Lung (tissue), 12 donors: ENCODE measurements around the gene ZBED4. TPM values are rescaled to one million over a fixed set of nuclear protein-coding genes. Genes with fewer than 3 reads are reported as not detected.

ENCODE experiments used
- ATAC-seq: fragments of 200-7000 bp; cut with Tn5 transposase; one replicate; pipeline ENCODE4 v1.9.1; 2020; ENCODE audit warnings: moderate number of reproducible peaks; ENCODE audit not compliant: insufficient read depth, low FRiP score
- DNase-seq, 3 donors: peaks; one replicate each; pipeline ENCODE4 v3.0.0-alpha.2; 2013 to 2017
- H3K27ac ChIP-seq, 2 donors: one replicate each; pipeline ENCODE4 v1.5.1; 2013; ENCODE audit warnings: mild to moderate bottlenecking in 2 of 2, moderate library complexity in 2 of 2, control low read depth in 1 of 2, inconsistent platforms in 1 of 2, low read depth in 1 of 2, low read length in 1 of 2
- H3K27me3 ChIP-seq, 3 donors: one replicate each; pipeline ENCODE4 v1.5.1; 2013; ENCODE audit warnings: low read length in 2 of 3; ENCODE audit not compliant: control insufficient read depth in 3 of 3, insufficient read depth in 3 of 3
- H3K36me3 ChIP-seq, 4 donors: one replicate each; pipeline ENCODE4 v1.5.1; 2013; ENCODE audit warnings: low read length in 4 of 4, mild to moderate bottlenecking in 1 of 4, moderate library complexity in 1 of 4; ENCODE audit not compliant: control insufficient read depth in 4 of 4, insufficient read depth in 4 of 4
- H3K4me1 ChIP-seq, 5 donors: one replicate each; pipeline ENCODE4 v1.5.1; 2013; ENCODE audit warnings: low read length in 5 of 5, mild to moderate bottlenecking in 2 of 5, moderate library complexity in 1 of 5; ENCODE audit not compliant: control insufficient read depth in 5 of 5, insufficient read depth in 5 of 5
- H3K4me3 ChIP-seq: one replicate; pipeline ENCODE4 v1.5.1; 2013; ENCODE audit warnings: mild to moderate bottlenecking, control low read depth, moderate library complexity
- H3K9ac ChIP-seq, 2 donors: one replicate each; pipeline ENCODE4 v1.5.1; 2013; ENCODE audit warnings: low read length in 2 of 2, control low read depth in 1 of 2; ENCODE audit not compliant: insufficient read depth in 1 of 2
- H3K9me3 ChIP-seq, 4 donors: one replicate each; pipeline ENCODE4 v1.5.1; 2013; ENCODE audit warnings: low read length in 3 of 4, mild to moderate bottlenecking in 1 of 4, moderate library complexity in 1 of 4; ENCODE audit not compliant: control insufficient read depth in 4 of 4, insufficient read depth in 3 of 4
- CTCF ChIP-seq: IDR thresholded peaks from 2 replicates; pipeline ENCODE4 v1.5.1; 2012; ENCODE audit warnings: mild to moderate bottlenecking; ENCODE audit errors: control extremely low read depth, extremely low read depth
- WGBS, 2 donors: extraction: QIAGEN DNeasy Blood & Tissue Kit; methylation state at CpG; one replicate each; pipeline ENCODE4 v1.1.7; 2013; 5-methylcytosine and 5-hydroxymethylcytosine counted together
- polyA plus RNA-seq, 2 donors: library from polyadenylated mRNA; stranded (reverse); fragments of 200-250 nt; gene quantifications; one replicate each; pipeline ENCODE4 v1.2.1, GENCODE V29; 2013
- total RNA-seq, 2 donors: library from RNA; depleted of rRNA in 1 of 2; stranded (reverse); fragments of >200 nt in 1 of 2; gene quantifications; one replicate each; pipeline ENCODE4 v1.2.1, GENCODE V29; 2014 to 2021
- donor health status: control.
- donor health status: control.
- donor health status: Bipolar disorder and iron deficiency.
- donor health status: healthy.
- donor health status: DM: yes; HTN: yes; CAD: no.

Gene ZBED4
- total and polyA plus RNA-seq, 4 donors: 3.9 to 13.2 (median 9.1) TPM

DNA sequence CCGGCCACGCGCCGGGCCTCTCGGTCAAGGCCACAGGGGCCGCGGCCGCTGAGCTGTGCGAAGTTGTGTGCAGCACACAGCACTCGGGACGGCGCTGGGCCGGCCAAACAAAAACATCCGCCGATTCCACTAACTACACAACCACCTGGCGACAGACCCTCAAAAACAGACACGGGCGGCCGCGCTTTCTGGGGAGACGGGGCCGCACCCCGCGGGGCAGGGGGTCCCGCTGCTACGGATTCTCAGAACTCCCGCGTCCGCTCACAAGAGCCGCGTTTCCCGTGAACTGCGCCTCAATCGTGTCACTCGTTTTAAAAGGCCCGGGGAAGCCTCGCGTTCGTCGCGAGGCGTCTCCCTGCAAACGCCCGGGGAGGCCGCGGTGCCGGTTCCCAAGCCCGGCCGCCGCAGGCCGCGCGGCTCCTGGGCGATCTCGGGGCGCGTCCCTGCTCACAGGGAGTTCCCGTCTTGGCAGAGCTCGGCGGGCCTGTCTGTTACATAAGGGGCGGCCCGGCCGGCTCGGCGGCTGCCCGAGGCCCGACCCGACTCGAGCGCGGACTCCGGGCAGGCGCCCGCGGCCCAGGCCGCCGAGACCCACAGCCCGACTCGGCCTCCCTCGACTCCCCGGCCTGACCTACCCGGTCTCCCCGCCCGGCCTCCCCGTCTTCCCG, 26.9 kb upstream of the ZBED4 start:
- ATAC-seq (peak; percentile 9), DNase-seq (peak; percentile 40 to 51 (median 46))
- Histone ChIP-seq H3K9ac (peak overlapping the region; percentile 47 to 49), H3K4me1 (peaks cover 0 to 24% (median 19%) of the 10 kb centered on the region in 5 donors), H3K27me3 (no peaks in the 10 kb centered on the region), H3K36me3 (peaks cover 6 to 24% (median 17%) of the 10 kb centered on the region in 4 donors), H3K27ac (peak overlapping the region; percentile 87 to 88), H3K4me3 (peak overlapping the region; percentile 72), H3K9me3 (peaks cover 0 to 8% (median 1%) of the 10 kb centered on the region in 4 donors)
- 0 to 1% methylated on average over 74 to 86 of the region's 86 CpGs for WGBS, 2 donors
- TF ChIP-seq CTCF: no peak

DNA sequence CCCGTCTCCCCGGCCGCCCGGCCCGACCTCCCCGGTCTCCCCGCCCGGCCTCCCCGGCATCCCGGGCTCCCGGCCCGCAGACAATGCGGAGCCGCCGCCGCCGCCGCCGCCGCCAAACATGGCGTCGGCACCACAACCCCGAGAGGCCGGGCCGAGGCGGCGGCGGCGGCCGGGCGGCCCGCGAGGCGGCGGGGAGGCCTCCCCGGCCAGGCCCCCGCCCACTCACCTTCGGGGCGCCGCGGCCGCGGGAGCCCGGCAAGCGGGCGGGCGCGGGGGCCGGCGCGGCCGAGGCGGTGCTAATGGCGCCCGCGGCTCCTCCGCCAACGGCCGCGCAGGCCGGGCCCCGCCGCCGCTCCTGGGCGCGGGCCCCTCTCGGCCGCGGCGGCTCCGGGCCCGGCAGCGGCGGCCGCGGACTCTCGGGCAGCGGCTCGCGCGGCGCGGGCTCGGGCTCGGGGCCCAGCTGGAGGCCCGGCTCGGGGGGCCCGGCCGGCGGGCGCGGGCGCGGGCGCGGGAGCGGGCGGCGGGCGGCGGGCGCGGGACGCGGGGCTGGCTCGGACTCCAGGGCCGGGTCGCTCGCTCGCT, 26.3 kb upstream of the ZBED4 start:
- H3K4me3 ChIP-seq: peak overlapping the region; percentile 72
- H3K4me1 ChIP-seq: peaks cover 0 to 24% (median 19%) of the 10 kb centered on the region in 5 donors
- DNase-seq: no peak
- H3K9me3 ChIP-seq: peaks cover 0 to 8% (median 1%) of the 10 kb centered on the region in 4 donors
- H3K9ac ChIP-seq: peak overlapping the region in 1 of 2 donors; percentile 49
- H3K27ac ChIP-seq: peak overlapping the region; percentile 87 to 88
- peak; percentile 13 for ATAC-seq
- 0% methylated on average over 34 to 110 of the region's 110 CpGs for WGBS, 2 donors
- TF ChIP-seq CTCF: no peak
- peaks cover 5 to 20% (median 16%) of the 10 kb centered on the region in 4 donors for H3K36me3 ChIP-seq
- H3K27me3 ChIP-seq: no peaks in the 10 kb centered on the region

DNA sequence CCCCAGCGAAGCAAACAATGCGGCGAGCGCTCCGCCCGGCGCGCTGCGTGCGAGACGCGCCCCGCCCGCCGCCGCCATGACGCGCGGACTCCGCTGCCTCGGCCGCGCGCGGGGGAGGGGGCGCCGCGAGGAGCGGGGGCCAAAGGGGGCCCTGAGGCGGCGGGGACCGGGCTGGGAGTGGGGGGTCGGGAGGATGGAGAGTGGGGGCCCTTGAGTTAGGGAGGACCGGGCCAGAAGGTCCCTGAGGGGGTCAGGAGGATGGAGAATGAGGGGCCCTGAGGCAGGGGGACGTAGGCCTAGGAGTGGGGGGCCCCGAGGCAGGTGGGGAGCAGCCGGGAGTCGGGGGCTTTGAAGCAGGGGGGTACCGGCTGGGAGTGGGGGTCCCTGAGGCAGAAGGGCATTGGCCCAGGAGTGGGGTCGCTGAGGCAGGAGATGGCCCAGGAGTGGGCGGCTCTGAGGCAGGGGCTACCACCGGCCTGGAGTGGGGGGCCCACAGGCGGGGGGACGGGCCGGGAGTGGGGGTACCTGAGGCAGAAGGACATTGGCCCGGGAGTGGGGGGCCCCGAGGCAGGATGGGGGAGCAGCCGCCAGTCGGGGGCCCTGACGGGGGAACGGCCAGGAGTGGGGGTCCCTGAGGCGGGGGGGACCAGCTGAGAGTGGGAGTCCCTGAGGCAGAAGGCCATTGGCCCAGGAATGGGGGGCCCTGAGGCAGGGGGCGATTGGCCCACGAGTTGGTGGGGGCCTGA, 25.6 kb upstream of the ZBED4 start, which contains the start of gene BRD1:
TSS of gene BRD1 (minus strand) at position 21 of the 746 bp plus-strand sequence. CDS start 3,556 bp downstream, outside the sequence.
- peaks cover 0 to 8% (median 1%) of the 10 kb centered on the region in 4 donors for H3K9me3 ChIP-seq
- H3K36me3 ChIP-seq: peaks cover 5 to 16% (median 11%) of the 10 kb centered on the region in 4 donors
- no peak for TF ChIP-seq CTCF
- ATAC-seq: peak; percentile 81
- DNase-seq: peak; percentile 68 to 83 (median 70)
- peak within 1 kb of the TSS; percentile 87 to 88 for H3K27ac ChIP-seq
- peak within 1 kb of the TSS; percentile 47 to 68 for H3K9ac ChIP-seq
- H3K4me3 ChIP-seq: peak within 1 kb of the TSS; percentile 72
- H3K4me1 ChIP-seq: peaks cover 0 to 24% (median 19%) of the 10 kb centered on the region in 5 donors
- H3K27me3 ChIP-seq: no peaks in the 10 kb centered on the region
- WGBS, 2 donors: 14 to 18% methylated on average over 43 to 54 of the region's 54 CpGs
